ENCODE data around the gene ZNF408. TPM values are rescaled to one million over a fixed set of nuclear protein-coding genes. Genes with fewer than 3 reads are reported as not detected.

The ZNF408 gene
- total and polyA plus RNA-seq, 2 experiments from 2014 or later: 6.1 to 17.2 TPM

GRCh38 chr11:46690702-46691101, 10.1 kb upstream of the ZNF408 start:
- no peak for ATAC-seq
- H3K9me3 Mint-ChIP-seq: no peaks in the 10 kb centered on the region

More at GRCh38 chr11:46690702-46691101, 10.1 kb upstream of the ZNF408 start:
- no peak overlapping the region for H3K27ac ChIP-seq (ENCODE audit: low read depth)
- no peak overlapping the region for H3K4me3 ChIP-seq
- no peak for DNase-seq (ENCODE audit: low spot score)
- H3F3A ChIP-seq (replicated peaks; ENCODE audit: low read depth): no peaks in the 10 kb centered on the region
- H3K9me2 ChIP-seq (ENCODE audit: insufficient read depth): no peaks in the 10 kb centered on the region
- H3K27ac Mint-ChIP-seq: no peak overlapping the region
- H3K4me1 Mint-ChIP-seq: no peaks in the 10 kb centered on the region
- no peak for TF ChIP-seq CREB1 (CRISPR knock-in tag; IDR thresholded peaks at IDR 0.05; ENCODE audit: low read depth)
- no peak for TF ChIP-seq STAT1 (IDR thresholded peaks at IDR 0.05; ENCODE audit: unreplicated experiment)
- TF ChIP-seq CTCF (conservative IDR thresholded peaks at IDR 0.05; ENCODE audit: low read depth in 2 of 2): no peak
- no peak for TF ChIP-seq POLR2AphosphoS5 (IDR thresholded peaks at IDR 0.05; ENCODE audit: low read depth)
- TF ChIP-seq EZH2phosphoT487 (IDR thresholded peaks at IDR 0.05; ENCODE audit: unreplicated experiment): no peak
- TF ChIP-seq, protein P1, sequence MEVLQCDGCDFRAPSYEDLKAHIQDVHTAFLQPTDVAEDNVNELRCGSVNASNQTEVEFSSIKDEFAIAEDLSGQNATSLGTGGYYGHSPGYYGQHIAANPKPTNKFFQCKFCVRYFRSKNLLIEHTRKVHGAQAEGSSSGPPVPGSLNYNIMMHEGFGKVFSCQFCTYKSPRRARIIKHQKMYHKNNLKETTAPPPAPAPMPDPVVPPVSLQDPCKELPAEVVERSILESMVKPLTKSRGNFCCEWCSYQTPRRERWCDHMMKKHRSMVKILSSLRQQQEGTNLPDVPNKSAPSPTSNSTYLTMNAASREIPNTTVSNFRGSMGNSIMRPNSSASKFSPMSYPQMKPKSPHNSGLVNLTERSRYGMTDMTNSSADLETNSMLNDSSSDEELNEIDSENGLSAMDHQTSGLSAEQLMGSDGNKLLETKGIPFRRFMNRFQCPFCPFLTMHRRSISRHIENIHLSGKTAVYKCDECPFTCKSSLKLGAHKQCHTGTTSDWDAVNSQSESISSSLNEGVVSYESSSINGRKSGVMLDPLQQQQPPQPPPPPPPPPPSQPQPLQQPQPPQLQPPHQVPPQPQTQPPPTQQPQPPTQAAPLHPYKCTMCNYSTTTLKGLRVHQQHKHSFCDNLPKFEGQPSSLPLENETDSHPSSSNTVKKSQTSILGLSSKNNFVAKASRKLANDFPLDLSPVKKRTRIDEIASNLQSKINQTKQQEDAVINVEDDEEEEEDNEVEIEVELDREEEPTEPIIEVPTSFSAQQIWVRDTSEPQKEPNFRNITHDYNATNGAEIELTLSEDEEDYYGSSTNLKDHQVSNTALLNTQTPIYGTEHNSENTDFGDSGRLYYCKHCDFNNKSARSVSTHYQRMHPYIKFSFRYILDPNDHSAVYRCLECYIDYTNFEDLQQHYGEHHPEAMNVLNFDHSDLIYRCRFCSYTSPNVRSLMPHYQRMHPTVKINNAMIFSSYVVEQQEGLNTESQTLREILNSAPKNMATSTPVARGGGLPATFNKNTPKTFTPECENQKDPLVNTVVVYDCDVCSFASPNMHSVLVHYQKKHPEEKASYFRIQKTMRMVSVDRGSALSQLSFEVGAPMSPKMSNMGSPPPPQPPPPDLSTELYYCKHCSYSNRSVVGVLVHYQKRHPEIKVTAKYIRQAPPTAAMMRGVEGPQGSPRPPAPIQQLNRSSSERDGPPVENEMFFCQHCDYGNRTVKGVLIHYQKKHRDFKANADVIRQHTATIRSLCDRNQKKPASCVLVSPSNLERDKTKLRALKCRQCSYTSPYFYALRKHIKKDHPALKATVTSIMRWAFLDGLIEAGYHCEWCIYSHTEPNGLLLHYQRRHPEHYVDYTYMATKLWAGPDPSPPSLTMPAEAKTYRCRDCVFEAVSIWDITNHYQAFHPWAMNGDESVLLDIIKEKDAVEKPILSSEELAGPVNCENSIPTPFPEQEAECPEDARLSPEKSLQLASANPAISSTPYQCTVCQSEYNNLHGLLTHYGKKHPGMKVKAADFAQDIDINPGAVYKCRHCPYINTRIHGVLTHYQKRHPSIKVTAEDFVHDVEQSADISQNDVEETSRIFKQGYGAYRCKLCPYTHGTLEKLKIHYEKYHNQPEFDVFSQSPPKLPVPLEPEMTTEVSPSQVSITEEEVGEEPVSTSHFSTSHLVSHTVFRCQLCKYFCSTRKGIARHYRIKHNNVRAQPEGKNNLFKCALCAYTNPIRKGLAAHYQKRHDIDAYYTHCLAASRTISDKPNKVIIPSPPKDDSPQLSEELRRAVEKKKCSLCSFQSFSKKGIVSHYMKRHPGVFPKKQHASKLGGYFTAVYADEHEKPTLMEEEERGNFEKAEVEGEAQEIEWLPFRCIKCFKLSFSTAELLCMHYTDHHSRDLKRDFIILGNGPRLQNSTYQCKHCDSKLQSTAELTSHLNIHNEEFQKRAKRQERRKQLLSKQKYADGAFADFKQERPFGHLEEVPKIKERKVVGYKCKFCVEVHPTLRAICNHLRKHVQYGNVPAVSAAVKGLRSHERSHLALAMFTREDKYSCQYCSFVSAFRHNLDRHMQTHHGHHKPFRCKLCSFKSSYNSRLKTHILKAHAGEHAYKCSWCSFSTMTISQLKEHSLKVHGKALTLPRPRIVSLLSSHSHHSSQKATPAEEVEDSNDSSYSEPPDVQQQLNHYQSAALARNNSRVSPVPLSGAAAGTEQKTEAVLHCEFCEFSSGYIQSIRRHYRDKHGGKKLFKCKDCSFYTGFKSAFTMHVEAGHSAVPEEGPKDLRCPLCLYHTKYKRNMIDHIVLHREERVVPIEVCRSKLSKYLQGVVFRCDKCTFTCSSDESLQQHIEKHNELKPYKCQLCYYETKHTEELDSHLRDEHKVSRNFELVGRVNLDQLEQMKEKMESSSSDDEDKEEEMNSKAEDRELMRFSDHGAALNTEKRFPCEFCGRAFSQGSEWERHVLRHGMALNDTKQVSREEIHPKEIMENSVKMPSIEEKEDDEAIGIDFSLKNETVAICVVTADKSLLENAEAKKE (CRISPR knock-in tag; IDR thresholded peaks at IDR 0.05): no peak
- TF ChIP-seq NANOG (IDR thresholded peaks at IDR 0.05; ENCODE audit: borderline replicate concordance): no peak
- no peak for TF ChIP-seq REST (IDR thresholded peaks at IDR 0.05; ENCODE audit: unreplicated experiment)
- TF ChIP-seq ZNF331 (CRISPR knock-in tag; IDR thresholded peaks at IDR 0.05; ENCODE audit: low read depth): no peak
- peaks cover 1% of the 10 kb centered on the region for H3K27me3 Mint-ChIP-seq (ENCODE audit: insufficient read depth, low read depth, poor library complexity)
- no peaks in the 10 kb centered on the region for H3K27me3 ChIP-seq (ENCODE audit: insufficient read depth)
- H3K4me1 ChIP-seq (ENCODE audit: insufficient read depth): no peaks in the 10 kb centered on the region
- H2AFZ ChIP-seq: no peak overlapping the region
- no peaks in the 10 kb centered on the region for H3K36me3 ChIP-seq (ENCODE audit: insufficient read depth)
- no peaks in the 10 kb centered on the region for H4K20me1 ChIP-seq (replicated peaks; ENCODE audit: insufficient read depth)
- H3K4me3 Mint-ChIP-seq: no peak overlapping the region
- no peak overlapping the region for H3K4me2 ChIP-seq
- no peaks in the 10 kb centered on the region for H3K79me2 ChIP-seq (replicated peaks; ENCODE audit: insufficient read depth)
- H3K36me3 Mint-ChIP-seq (ENCODE audit: low read depth): peaks cover 12% of the 10 kb centered on the region; the same call in 2 of the 3 replicates

Data from GM23338 (cell line).